B cell (primary cell): ENCODE results near the gene PDE3A. TPM values are rescaled to one million over a fixed set of nuclear protein-coding genes. Genes with fewer than 3 reads are reported as not detected.

Experiments used
- ATAC-seq: fragments of 200-7000 bp; cut with Tn5 transposase; one replicate; pipeline ENCODE4 v1.10.0; 2021; ENCODE audit warnings: low read depth, mild to moderate bottlenecking, moderate number of reproducible peaks, moderate library complexity
- CTCF ChIA-PET: fragments of 350-600 bp; sonication (Branson Sonifier 250); formaldehyde crosslinking; loops from one replicate; lab custom pipeline; 2021; ENCODE audit warnings: antibody characterized with exemption, inconsistent platforms; lab: Charles Lee
- POLR2A ChIA-PET: fragments of 350-600 bp; sonication (Branson Sonifier 250); formaldehyde crosslinking; loops from one replicate; lab custom pipeline; 2021; ENCODE audit warnings: antibody characterized with exemption; lab: Charles Lee
- DNase-seq: peaks from one replicate; pipeline ENCODE4 v3.0.0; 2013
- H2AFZ ChIP-seq: 2 replicates; pipeline ENCODE4 v1.6.1; 2012; ENCODE audit warnings: mild to moderate bottlenecking, low read depth, low read length; ENCODE audit not compliant: insufficient read depth, poor library complexity, severe bottlenecking
- H3K27ac ChIP-seq, 2 donors: 1 replicate in 1 of 2; 2 replicates in 1 of 2; pipeline ENCODE4 v1.5.1; 2012 to 2013; ENCODE audit warnings: low read length in 2 of 2, mild to moderate bottlenecking in 2 of 2, moderate library complexity in 1 of 2
- H3K27me3 ChIP-seq, 4 experiments: fragments of 200-600 bp in 1 of 4; sonication (generic) in 1 of 4; replicated peaks in 1 of 4; 1 replicate in 2 of 4; 2 replicates in 2 of 4; pipeline versions ENCODE4 v1.6.1 to v1.7.0; 2013 to 2016; ENCODE audit warnings: low read length in 3 of 4, mild to moderate bottlenecking in 2 of 4, mixed read lengths in 1 of 4, moderate library complexity in 1 of 4; ENCODE audit not compliant: insufficient read depth in 4 of 4, control insufficient read depth in 3 of 4; ENCODE audit errors: control extremely low read depth in 1 of 4
- H3K36me3 ChIP-seq, 2 experiments: replicated peaks in 1 of 2; 1 replicate in 1 of 2; 2 replicates in 1 of 2; pipeline versions ENCODE4 v1.6.1 to v1.7.1; 2013; ENCODE audit warnings: low read length in 1 of 2; ENCODE audit not compliant: insufficient read depth in 2 of 2, control insufficient read depth in 1 of 2; ENCODE audit errors: control extremely low read depth in 1 of 2, extremely low read depth in 1 of 2
- H3K4me1 ChIP-seq, 2 donors: fragments of 200-600 bp in 1 of 2; sonication (generic) in 1 of 2; 1 replicate in 1 of 2; 2 replicates in 1 of 2; pipeline versions ENCODE4 v1.5.1 to v1.6.1; 2013 to 2017; ENCODE audit warnings: low read length in 2 of 2; ENCODE audit not compliant: control insufficient read depth in 2 of 2, insufficient read depth in 2 of 2
- H3K4me2 ChIP-seq: replicated peaks from 2 replicates; pipeline ENCODE3; 2012; ENCODE audit warnings: mild to moderate bottlenecking, low read depth, low read length; ENCODE audit not compliant: poor library complexity, severe bottlenecking
- H3K4me3 ChIP-seq, 5 experiments: fragments of 200-600 bp in 1 of 5; sonication (generic) in 1 of 5; 1 replicate in 3 of 5; 2 replicates in 2 of 5; pipeline versions ENCODE4 v1.5.1 to v1.7.0; 2011 to 2016; ENCODE audit warnings: low read length in 4 of 5, mild to moderate bottlenecking in 4 of 5, low read depth in 2 of 5, control low read depth in 1 of 5, moderate library complexity in 1 of 5; ENCODE audit not compliant: insufficient read depth in 1 of 5; ENCODE audit errors: control extremely low read depth in 1 of 5, extremely low read depth in 1 of 5
- H3K79me2 ChIP-seq: fragments of 200-600 bp; sonication (generic); one replicate; pipeline ENCODE4 v1.6.0; 2016; ENCODE audit warnings: low read length; ENCODE audit not compliant: control insufficient read depth, insufficient read depth
- H3K9ac ChIP-seq: fragments of 200-600 bp; sonication (generic); 2 replicates; pipeline ENCODE4 v1.6.1; 2017; ENCODE audit warnings: mild to moderate bottlenecking, low read length, moderate library complexity
- H3K9me3 ChIP-seq, 3 donors: one replicate each; pipeline versions ENCODE4 v1.6.1 to v1.7.1; 2013; ENCODE audit warnings: low read length in 2 of 3; ENCODE audit not compliant: control insufficient read depth in 2 of 3, insufficient read depth in 1 of 3; ENCODE audit errors: control extremely low read depth in 1 of 3
- H4K20me1 ChIP-seq: 2 replicates; pipeline ENCODE4 v1.6.0; 2012; ENCODE audit warnings: mild to moderate bottlenecking, low read length; ENCODE audit not compliant: insufficient read depth, control insufficient read depth, poor library complexity, severe bottlenecking
- H3K27ac Mint-ChIP-seq: one replicate; pipeline ENCODE4 v1.8.0; 2021; ENCODE audit warnings: mixed read lengths
- H3K27me3 Mint-ChIP-seq: one replicate; pipeline ENCODE4 v1.8.0; 2021; ENCODE audit warnings: mixed read lengths
- H3K4me1 Mint-ChIP-seq: one replicate; pipeline ENCODE4 v1.8.0; 2021; ENCODE audit warnings: mixed read lengths
- H3K4me3 Mint-ChIP-seq: one replicate; pipeline ENCODE4 v1.8.0; 2021; ENCODE audit warnings: mixed read lengths
- H3K9me3 Mint-ChIP-seq: one replicate; pipeline ENCODE4 v1.8.0; 2022; ENCODE audit warnings: mixed read lengths; ENCODE audit not compliant: insufficient read depth
- EZH2 ChIP-seq: IDR thresholded peaks from 2 replicates; pipeline ENCODE4 v1.6.1; 2012; ENCODE audit warnings: borderline replicate concordance, low read depth, mild to moderate bottlenecking, moderate library complexity, low read length; ENCODE audit not compliant: insufficient read depth, poor library complexity, severe bottlenecking
- WGBS: methylation state at CpG from one replicate; pipeline ENCODE4 v1.1.5; 2013; ENCODE audit warnings: missing lambda C conversion rate; ENCODE audit not compliant: insufficient coverage; 5-methylcytosine and 5-hydroxymethylcytosine counted together
- intact Hi-C: fragments of 100-400 bp; cut with micrococcal nuclease; formaldehyde crosslinking; loops from one replicate; pipeline ENCODE4 v1.10.0; 2022
- polyA plus RNA-seq: library from polyadenylated mRNA; depleted of rRNA; stranded (reverse); fragments of >200 nt; gene quantifications from 2 replicates; pipeline ENCODE4 v1.2.3, GENCODE V29; 2012
- total RNA-seq, 2 donors: library from RNA; stranded (reverse); fragments of 120-200 nt in 1 of 2; gene quantifications; 1 replicate in 1 of 2; 2 replicates in 1 of 2; pipeline versions ENCODE4 v1.2.3 to v1.2.4, GENCODE V29; 2013 to 2022
- TF ChIP-seq, protein P1 (sequence below): fragments of 200-600 bp; IDR thresholded peaks from one replicate; pipeline ENCODE4 v1.8.0; 2022; ENCODE audit warnings: antibody characterized with exemption, mild to moderate bottlenecking

PDE3A gene
- total and polyA plus RNA-seq, 2 donors (not counting 1 experiment from before 2014, with no cell fraction given): not detected

DNA sequence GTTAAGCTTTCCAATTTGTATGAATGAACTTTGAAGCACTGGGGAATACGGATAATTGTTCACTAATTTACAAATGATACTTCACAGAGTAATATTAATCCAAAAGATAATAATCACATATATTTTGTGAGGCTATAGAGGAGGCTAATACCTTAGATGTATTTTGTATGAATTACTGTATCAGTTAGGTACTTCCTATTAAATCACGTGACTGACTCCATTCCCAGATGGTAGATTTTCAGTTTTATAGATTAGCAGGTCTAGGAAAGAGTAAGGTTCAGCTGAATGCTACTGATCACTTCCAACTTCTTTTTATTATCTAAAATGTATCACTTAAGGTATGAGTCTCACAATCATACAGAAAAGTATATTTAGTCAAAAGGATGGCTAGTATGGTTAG, 133.6 kb downstream of the PDE3A start:
- POLR2A ChIA-PET: no interaction called here
- H2AFZ ChIP-seq: no peak overlapping the region

DNA sequence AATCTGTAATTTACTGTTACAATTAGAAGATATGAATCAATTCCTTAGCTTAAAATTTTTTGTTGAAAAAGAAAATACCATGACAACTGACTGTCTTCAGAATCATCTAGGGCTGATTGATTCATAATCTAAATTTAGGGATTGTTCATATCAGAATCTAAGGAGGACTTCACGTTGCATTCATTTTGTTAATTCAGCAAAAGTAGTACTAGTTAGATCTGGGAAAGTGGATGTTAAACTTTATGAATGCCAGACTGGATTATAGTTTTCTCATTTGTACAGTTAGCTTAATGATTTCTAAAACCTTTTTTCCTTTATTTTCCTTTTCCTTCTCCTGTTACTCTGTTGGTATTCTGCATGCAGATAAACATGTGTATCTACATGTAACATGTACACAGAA, 135.5 kb downstream of the PDE3A start:
- POLR2A ChIA-PET: no interaction called here
- H3K4me1 ChIP-seq: no peaks in the 10 kb centered on the region
- no peaks in the 10 kb centered on the region for H3K79me2 ChIP-seq

More for the DNA sequence above, 133.6 kb downstream of the PDE3A start:
- Histone ChIP-seq H3K9ac (no peak overlapping the region), H3K27ac (no peak overlapping the region), H3K27me3 (no peaks in the 10 kb centered on the region), H3K4me1 (no peaks in the 10 kb centered on the region), H3K36me3 (no peaks in the 10 kb centered on the region), H3K79me2 (no peaks in the 10 kb centered on the region), H3K4me2 (no peak overlapping the region), H3K9me3 (no peaks in the 10 kb centered on the region), H4K20me1 (no peaks in the 10 kb centered on the region), H3K4me3 (no peak overlapping the region)
- Mint-ChIP-seq H3K27me3 (no peaks in the 10 kb centered on the region), H3K4me3 (no peak overlapping the region), H3K4me1 (no peaks in the 10 kb centered on the region), H3K9me3 (no peaks in the 10 kb centered on the region), H3K27ac (no peak overlapping the region)
- no peak for DNase-seq
- no CpG with 5 or more reads among the region's 2 CpGs for WGBS
- intact Hi-C loops: no loop called here
- ATAC-seq: no peak
- TF ChIP-seq, protein P1, sequence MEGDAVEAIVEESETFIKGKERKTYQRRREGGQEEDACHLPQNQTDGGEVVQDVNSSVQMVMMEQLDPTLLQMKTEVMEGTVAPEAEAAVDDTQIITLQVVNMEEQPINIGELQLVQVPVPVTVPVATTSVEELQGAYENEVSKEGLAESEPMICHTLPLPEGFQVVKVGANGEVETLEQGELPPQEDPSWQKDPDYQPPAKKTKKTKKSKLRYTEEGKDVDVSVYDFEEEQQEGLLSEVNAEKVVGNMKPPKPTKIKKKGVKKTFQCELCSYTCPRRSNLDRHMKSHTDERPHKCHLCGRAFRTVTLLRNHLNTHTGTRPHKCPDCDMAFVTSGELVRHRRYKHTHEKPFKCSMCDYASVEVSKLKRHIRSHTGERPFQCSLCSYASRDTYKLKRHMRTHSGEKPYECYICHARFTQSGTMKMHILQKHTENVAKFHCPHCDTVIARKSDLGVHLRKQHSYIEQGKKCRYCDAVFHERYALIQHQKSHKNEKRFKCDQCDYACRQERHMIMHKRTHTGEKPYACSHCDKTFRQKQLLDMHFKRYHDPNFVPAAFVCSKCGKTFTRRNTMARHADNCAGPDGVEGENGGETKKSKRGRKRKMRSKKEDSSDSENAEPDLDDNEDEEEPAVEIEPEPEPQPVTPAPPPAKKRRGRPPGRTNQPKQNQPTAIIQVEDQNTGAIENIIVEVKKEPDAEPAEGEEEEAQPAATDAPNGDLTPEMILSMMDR: no peak
- TF ChIP-seq EZH2: no peak
- CTCF ChIA-PET: no interaction called here

More for the DNA sequence above, 135.5 kb downstream of the PDE3A start:
- no peaks in the 10 kb centered on the region for H3K9me3 Mint-ChIP-seq
- H3K4me3 Mint-ChIP-seq: no peak overlapping the region
- TF ChIP-seq EZH2: no peak
- TF ChIP-seq, protein P1: no peak
- CTCF ChIA-PET: no interaction called here
- Histone ChIP-seq H3K4me3 (no peak overlapping the region), H3K36me3 (no peaks in the 10 kb centered on the region), H3K27me3 (no peaks in the 10 kb centered on the region), H3K9ac (no peak overlapping the region), H3K9me3 (no peaks in the 10 kb centered on the region), H3K4me2 (no peak overlapping the region), H4K20me1 (no peaks in the 10 kb centered on the region), H2AFZ (no peak overlapping the region), H3K27ac (no peak overlapping the region)
- no peaks in the 10 kb centered on the region for H3K4me1 Mint-ChIP-seq
- ATAC-seq (no peak), DNase-seq (no peak)
- WGBS: no CpG with 5 or more reads among the region's 1 CpG
- intact Hi-C loops: no loop called here
- H3K27me3 Mint-ChIP-seq: no peaks in the 10 kb centered on the region
- H3K27ac Mint-ChIP-seq: no peak overlapping the region
